Natural killer cell (primary cell): ENCODE data around the gene PTCD3. TPM values are rescaled to one million over a fixed set of nuclear protein-coding genes. Genes with fewer than 3 reads are reported as not detected.

Experiments used
- ATAC-seq, 3 donors: fragments of 150-1000 bp in 2 of 3; fragments of 200-7000 bp in 1 of 3; cut with Tn5 transposase; 1 replicate in 1 of 3; 2 replicates in 2 of 3; pipeline ENCODE4 v1.10.0; 2021; ENCODE audit warnings: mild to moderate bottlenecking in 2 of 3, moderate library complexity in 2 of 3
- DNase-seq, 2 donors: peaks; one replicate each; pipeline versions ENCODE4 v3.0.0 to v3.0.0-alpha.2; 2013 to 2021; ENCODE audit warnings: mixed read lengths in 1 of 2
- H3K27ac ChIP-seq: one replicate; pipeline ENCODE4 v1.5.1; 2013; ENCODE audit warnings: mild to moderate bottlenecking, low read length
- H3K27me3 ChIP-seq: one replicate; pipeline ENCODE4 v1.6.1; 2013; ENCODE audit warnings: low read length; ENCODE audit not compliant: control insufficient read depth, insufficient read depth
- H3K36me3 ChIP-seq: one replicate; pipeline ENCODE4 v1.6.1; 2013; ENCODE audit warnings: low read length; ENCODE audit not compliant: control insufficient read depth, insufficient read depth
- H3K4me1 ChIP-seq: one replicate; pipeline ENCODE4 v1.6.1; 2013; ENCODE audit warnings: low read length; ENCODE audit not compliant: control insufficient read depth, insufficient read depth
- H3K4me3 ChIP-seq: one replicate; pipeline ENCODE4 v1.5.1; 2013; ENCODE audit warnings: low read length
- H3K9me3 ChIP-seq: one replicate; pipeline ENCODE4 v1.6.1; 2013; ENCODE audit warnings: low read length; ENCODE audit not compliant: control insufficient read depth, insufficient read depth
- H3K27ac Mint-ChIP-seq, 2 donors: one replicate each; pipeline ENCODE4 v1.8.0; 2022; ENCODE audit warnings: mild to moderate bottlenecking in 2 of 2, mixed read lengths in 2 of 2, moderate library complexity in 1 of 2
- H3K27me3 Mint-ChIP-seq, 2 donors: one replicate each; pipeline ENCODE4 v1.8.0; 2022; ENCODE audit warnings: low read depth in 2 of 2, mixed read lengths in 2 of 2
- H3K36me3 Mint-ChIP-seq: one replicate; pipeline ENCODE4 v1.8.0; 2022; ENCODE audit warnings: mixed read lengths
- H3K4me1 Mint-ChIP-seq, 2 donors: one replicate each; pipeline ENCODE4 v1.8.0; 2022; ENCODE audit warnings: mixed read lengths in 2 of 2
- H3K4me3 Mint-ChIP-seq: one replicate; pipeline ENCODE4 v1.8.0; 2022; ENCODE audit warnings: mild to moderate bottlenecking, moderate library complexity, mixed read lengths
- H3K9me3 Mint-ChIP-seq, 2 donors: one replicate each; pipeline ENCODE4 v1.8.0; 2022; ENCODE audit warnings: mixed read lengths in 2 of 2
- CTCF ChIP-seq: fragments of 200-600 bp; IDR thresholded peaks from one replicate; pipeline ENCODE4 v1.8.0; 2022; ENCODE audit warnings: antibody characterized with exemption
- WGBS: methylation state at CpG from one replicate; pipeline ENCODE4 v1.1.7; 2013; ENCODE audit warnings: missing lambda C conversion rate; ENCODE audit not compliant: insufficient coverage; 5-methylcytosine and 5-hydroxymethylcytosine counted together
- intact Hi-C: fragments of 100-400 bp; cut with micrococcal nuclease; formaldehyde crosslinking; loops from one replicate; pipeline ENCODE4 v1.14.2; 2022
- total RNA-seq, 4 donors: library from RNA; stranded (reverse); fragments of 120-200 nt in 1 of 4; gene quantifications; one replicate each; pipeline versions ENCODE4 v1.2.3 to v1.2.4, GENCODE V29; 2013 to 2022

Gene PTCD3
- total RNA-seq, 3 donors from 2014 or later (not counting 1 experiment from before 2014, with no cell fraction given) = 115 to 146 (median 128) TPM

GRCh38 chr2:86123328-86123925 is 17.4 kb downstream of the PTCD3 start:
- intact Hi-C loops = no loop called here
- TF ChIP-seq CTCF = no peak
- peaks cover 96% of the 10 kb centered on the region for H3K36me3 ChIP-seq
- Mint-ChIP-seq H3K4me3 (no peak overlapping the region), H3K4me1 (peaks cover 0 to under 1% of the 10 kb centered on the region in 2 donors), H3K27ac (no peak overlapping the region), H3K36me3 (peaks cover 20% of the 10 kb centered on the region), H3K27me3 (no peaks in the 10 kb centered on the region), H3K9me3 (no peaks in the 10 kb centered on the region)
- H3K27ac ChIP-seq = no peak overlapping the region
- no peaks in the 10 kb centered on the region for H3K4me1 ChIP-seq
- WGBS = 98% methylated on average over 4 of the region's 5 CpGs
- H3K4me3 ChIP-seq = no peak overlapping the region
- DNase-seq = no peak
- H3K9me3 ChIP-seq = no peaks in the 10 kb centered on the region
- H3K27me3 ChIP-seq = no peaks in the 10 kb centered on the region
- ATAC-seq = no peak

GRCh38 chr2:86124683-86125082 is 18.6 kb downstream of the PTCD3 start:
- Mint-ChIP-seq H3K9me3 (no peaks in the 10 kb centered on the region), H3K4me3 (no peak overlapping the region), H3K27ac (no peak overlapping the region), H3K4me1 (no peaks in the 10 kb centered on the region), H3K36me3 (peaks cover 15% of the 10 kb centered on the region), H3K27me3 (no peaks in the 10 kb centered on the region)
- Histone ChIP-seq H3K4me3 (no peak overlapping the region), H3K27ac (no peak overlapping the region), H3K4me1 (no peaks in the 10 kb centered on the region), H3K36me3 (peaks cover 97% of the 10 kb centered on the region), H3K9me3 (no peaks in the 10 kb centered on the region), H3K27me3 (no peaks in the 10 kb centered on the region)
- no peak for DNase-seq
- no peak for ATAC-seq
- 100% methylated on average over 1 of the region's 5 CpGs for WGBS
- no peak for TF ChIP-seq CTCF
- intact Hi-C loops = no loop called here

GRCh38 chr2:86134709-86135108 is 28.7 kb downstream of the PTCD3 start:
- Histone ChIP-seq H3K27ac (no peak overlapping the region), H3K36me3 (peaks cover 93% of the 10 kb centered on the region), H3K9me3 (no peaks in the 10 kb centered on the region), H3K27me3 (no peaks in the 10 kb centered on the region), H3K4me1 (no peaks in the 10 kb centered on the region), H3K4me3 (no peak overlapping the region)
- H3K9me3 Mint-ChIP-seq = no peaks in the 10 kb centered on the region
- TF ChIP-seq CTCF = no peak
- no peaks in the 10 kb centered on the region for H3K27me3 Mint-ChIP-seq
- peaks cover 52% of the 10 kb centered on the region for H3K36me3 Mint-ChIP-seq
- H3K27ac Mint-ChIP-seq = no peak overlapping the region
- ATAC-seq (no peak), DNase-seq (no peak)
- 96% methylated on average over 4 of the region's 4 CpGs for WGBS
- H3K4me1 Mint-ChIP-seq = peaks cover 0 to 7% of the 10 kb centered on the region in 2 donors
- intact Hi-C loops = no loop called here
- H3K4me3 Mint-ChIP-seq = no peak overlapping the region

- Mint-ChIP-seq H3K36me3 (peaks cover 52% of the 10 kb centered on the region), H3K9me3 (no peaks in the 10 kb centered on the region), H3K27ac (peak overlapping the region in 1 of 2 donors; percentile 20), H3K4me1 (peaks cover 0 to 7% of the 10 kb centered on the region in 2 donors), H3K4me3 (no peak overlapping the region), H3K27me3 (no peaks in the 10 kb centered on the region)
- no peaks in the 10 kb centered on the region for H3K4me1 ChIP-seq
- WGBS = 95% methylated on average over 5 of the region's 5 CpGs
- H3K36me3 ChIP-seq = peaks cover 88% of the 10 kb centered on the region
- no peak overlapping the region for H3K4me3 ChIP-seq
- no peaks in the 10 kb centered on the region for H3K27me3 ChIP-seq
- DNase-seq = no peak
- no peak for TF ChIP-seq CTCF
- H3K27ac ChIP-seq = no peak overlapping the region
- no peak for ATAC-seq
- H3K9me3 ChIP-seq = no peaks in the 10 kb centered on the region
- intact Hi-C loops = no loop called here
Observed at GRCh38 chr2:86135653-86136052, 29.6 kb downstream of the PTCD3 start.
